H9 (cell line): Measurements from ENCODE around the gene SAMM50. TPM values are rescaled to one million over a fixed set of nuclear protein-coding genes. Genes with fewer than 3 reads are reported as not detected.

Experiments
- DNase-seq: peaks from one replicate; pipeline ENCODE4 v3.0.0-alpha.2; 2017
- H2AFZ ChIP-seq: one replicate; pipeline ENCODE4 v1.6.1; 2013; ENCODE audit warnings: mild to moderate bottlenecking, low read length, control low read depth, moderate library complexity
- H2AK5ac ChIP-seq: 2 replicates; pipeline ENCODE4 v1.6.1; 2013; ENCODE audit warnings: low read length, control low read depth, mixed read lengths; ENCODE audit not compliant: insufficient read length
- H2BK120ac ChIP-seq: one replicate; pipeline ENCODE4 v1.6.1; 2013; ENCODE audit warnings: low read depth, mild to moderate bottlenecking, low read length, control low read depth, inconsistent platforms; ENCODE audit not compliant: poor library complexity, severe bottlenecking
- H2BK12ac ChIP-seq: 2 replicates; pipeline ENCODE4 v1.6.1; 2013; ENCODE audit warnings: low read length, control low read depth, mixed read lengths, low read depth; ENCODE audit not compliant: insufficient read length
- H2BK15ac ChIP-seq: 2 replicates; pipeline ENCODE4 v1.6.1; 2013; ENCODE audit warnings: low read depth, low read length, control low read depth
- H2BK20ac ChIP-seq: one replicate; pipeline ENCODE4 v1.6.1; 2013; ENCODE audit warnings: low read depth, mild to moderate bottlenecking, low read length, control low read depth, inconsistent platforms; ENCODE audit not compliant: poor library complexity, severe bottlenecking
- H2BK5ac ChIP-seq: 2 replicates; pipeline ENCODE4 v1.6.1; 2013; ENCODE audit warnings: low read length, control low read depth, mixed read lengths; ENCODE audit not compliant: insufficient read length
- H3K14ac ChIP-seq: 2 replicates; pipeline ENCODE4 v1.6.1; 2013; ENCODE audit warnings: low read length, control low read depth; ENCODE audit not compliant: insufficient read depth
- H3K18ac ChIP-seq: 2 replicates; pipeline ENCODE4 v1.6.1; 2013; ENCODE audit warnings: low read depth, mild to moderate bottlenecking, mixed read lengths, low read length, control low read depth; ENCODE audit not compliant: insufficient read length
- H3K23ac ChIP-seq: 2 replicates; pipeline ENCODE4 v1.6.1; 2013; ENCODE audit warnings: low read length, control low read depth, mixed read lengths, low read depth; ENCODE audit not compliant: insufficient read length
- H3K23me2 ChIP-seq: 2 replicates; pipeline ENCODE4 v1.6.1; 2013; ENCODE audit warnings: low read depth, mild to moderate bottlenecking, mixed read lengths, low read length, control low read depth; ENCODE audit not compliant: insufficient read length, poor library complexity, severe bottlenecking
- H3K27ac ChIP-seq: 2 replicates; pipeline ENCODE4 v1.5.1; 2013; ENCODE audit warnings: low read length, control low read depth, mixed read lengths, low read depth; ENCODE audit not compliant: insufficient read length
- H3K27me3 ChIP-seq: 2 replicates; pipeline ENCODE4 v1.6.1; 2013; ENCODE audit warnings: low read length, control low read depth, inconsistent platforms; ENCODE audit not compliant: insufficient read depth
- H3K4ac ChIP-seq: 2 replicates; pipeline ENCODE4 v1.6.1; 2013; ENCODE audit warnings: low read depth, mild to moderate bottlenecking, control low read depth, inconsistent platforms, low read length, moderate library complexity
- H3K4me1 ChIP-seq: 2 replicates; pipeline ENCODE4 v1.6.1; 2013; ENCODE audit warnings: low read length, control low read depth, inconsistent platforms; ENCODE audit not compliant: insufficient read depth
- H3K4me2 ChIP-seq: 2 replicates; pipeline ENCODE4 v1.6.1; 2013; ENCODE audit warnings: low read length, control low read depth, mixed read lengths; ENCODE audit not compliant: insufficient read length, insufficient read depth
- H3K56ac ChIP-seq: 2 replicates; pipeline ENCODE4 v1.6.1; 2013; ENCODE audit warnings: low read depth, mild to moderate bottlenecking, mixed read lengths, low read length, control low read depth; ENCODE audit not compliant: insufficient read length
- H3K79me1 ChIP-seq: 2 replicates; pipeline ENCODE4 v1.6.1; 2013; ENCODE audit warnings: low read depth, mild to moderate bottlenecking, moderate library complexity, low read length, control low read depth, inconsistent platforms; ENCODE audit not compliant: insufficient read depth, poor library complexity, severe bottlenecking
- H3K79me2 ChIP-seq: 2 replicates; pipeline ENCODE4 v1.6.1; 2013; ENCODE audit warnings: low read length, control low read depth, inconsistent platforms; ENCODE audit not compliant: insufficient read depth
- H3K9ac ChIP-seq: 2 replicates; pipeline ENCODE4 v1.6.1; 2013; ENCODE audit warnings: low read length, control low read depth, mixed read lengths; ENCODE audit not compliant: insufficient read length; ENCODE audit errors: extremely low read depth
- H3K9me3 ChIP-seq: one replicate; pipeline ENCODE4 v1.6.1; 2013; ENCODE audit warnings: low read depth, low read length, inconsistent platforms; ENCODE audit not compliant: control insufficient read depth
- H3T11ph ChIP-seq: one replicate; pipeline ENCODE4 v1.6.1; 2013; ENCODE audit warnings: mild to moderate bottlenecking, low read length, control low read depth, inconsistent platforms
- H4K20me1 ChIP-seq: one replicate; pipeline ENCODE4 v1.6.1; 2013; ENCODE audit not compliant: control insufficient read depth, insufficient read length, insufficient read depth
- H4K5ac ChIP-seq: 2 replicates; pipeline ENCODE4 v1.6.1; 2013; ENCODE audit warnings: low read depth, mild to moderate bottlenecking, mixed read lengths, low read length, control low read depth; ENCODE audit not compliant: insufficient read length
- H4K8ac ChIP-seq: replicated peaks from 2 replicates; pipeline ENCODE4 v1.6.1; 2013; ENCODE audit warnings: low read length, control low read depth, mixed read lengths, low read depth; ENCODE audit not compliant: insufficient read length
- H4K91ac ChIP-seq: 2 replicates; pipeline ENCODE4 v1.6.1; 2013; ENCODE audit warnings: low read depth, mild to moderate bottlenecking, moderate library complexity, mixed read lengths, low read length, control low read depth; ENCODE audit not compliant: insufficient read length
- H3K27ac Mint-ChIP-seq, 3 experiments: 2 replicates in 2 of 3; 3 replicates in 1 of 3; pipeline ENCODE4 v1.8.0; 2020 to 2021; ENCODE audit warnings: mixed read lengths in 3 of 3, mild to moderate bottlenecking in 1 of 3, moderate library complexity in 1 of 3
- H3K27me3 Mint-ChIP-seq: 2 replicates; pipeline ENCODE4 v1.8.0; 2021; ENCODE audit warnings: low read depth, mild to moderate bottlenecking, moderate library complexity, mixed read lengths
- H3K36me3 Mint-ChIP-seq, 3 experiments: 2 replicates in 2 of 3; 3 replicates in 1 of 3; pipeline ENCODE4 v1.8.0; 2020 to 2021; ENCODE audit warnings: low read depth in 3 of 3, mixed read lengths in 3 of 3; ENCODE audit not compliant: insufficient read depth in 1 of 3
- H3K4me1 Mint-ChIP-seq, 2 experiments: 2 replicates each; pipeline ENCODE4 v1.8.0; 2020; ENCODE audit warnings: mixed read lengths in 2 of 2
- H3K4me3 Mint-ChIP-seq, 2 experiments: 2 replicates in 1 of 2; 3 replicates in 1 of 2; pipeline ENCODE4 v1.8.0; 2020 to 2021; ENCODE audit warnings: mild to moderate bottlenecking in 2 of 2, mixed read lengths in 2 of 2, moderate library complexity in 1 of 2
- H3K9me3 Mint-ChIP-seq, 2 experiments: 2 replicates in 1 of 2; 3 replicates in 1 of 2; pipeline ENCODE4 v1.8.0; 2020; ENCODE audit warnings: mild to moderate bottlenecking in 2 of 2, mixed read lengths in 2 of 2, moderate library complexity in 1 of 2
- WGBS: extraction: QIAGEN DNeasy Blood & Tissue Kit; methylation state at CpG from one replicate; pipeline ENCODE4 v1.1.7; 2013; ENCODE audit warnings: missing lambda C conversion rate, low lambda C conversion rate, mixed read lengths; ENCODE audit not compliant: insufficient read length; ENCODE audit errors: extremely low coverage; 5-methylcytosine and 5-hydroxymethylcytosine counted together
- total RNA-seq: library from RNA; stranded (reverse); gene quantifications from 2 replicates; pipeline ENCODE4 v1.2.1, GENCODE V29; 2021
- TF ChIP-seq, protein P1 (sequence below): fragments of 200-600 bp; sonication (generic); conservative IDR thresholded peaks from 3 replicates; pipeline ENCODE4 v1.8.0; 2021; ENCODE audit warnings: antibody characterized with exemption, mild to moderate bottlenecking

Gene SAMM50
- total RNA-seq, 1 experiment from 2014 or later: 57.2 TPM

DNA sequence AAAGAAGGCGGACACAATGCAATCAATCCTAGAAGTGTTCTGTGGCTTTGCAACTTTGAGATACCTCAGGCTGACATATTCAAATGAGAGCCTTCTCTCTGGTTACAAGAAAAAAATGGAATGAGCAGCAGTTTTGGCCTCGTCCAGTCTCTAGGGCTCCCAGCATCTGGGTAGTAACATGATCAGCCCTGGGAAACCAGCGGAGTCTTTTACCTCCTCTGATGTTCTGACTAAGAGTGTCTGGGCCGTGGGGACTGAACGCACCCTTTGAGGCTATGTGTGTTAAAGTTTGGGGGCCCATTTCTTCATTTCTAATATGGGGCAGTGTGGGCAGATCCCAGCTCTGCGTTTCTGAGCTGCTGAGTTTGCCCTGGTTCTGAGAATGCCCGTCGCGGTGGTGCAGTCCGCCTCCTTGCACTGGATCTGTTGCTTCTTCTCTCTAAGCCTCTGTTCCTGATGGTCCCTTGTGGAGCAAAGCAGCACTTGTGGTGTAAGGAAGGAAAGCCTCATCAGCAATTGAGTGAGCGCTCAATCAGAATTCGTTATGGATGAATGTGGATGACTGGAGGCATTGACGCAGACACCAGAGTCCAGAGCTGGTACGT lies 77.0 kb downstream of the SAMM50 start:
- Histone ChIP-seq H3K23ac (no peak overlapping the region), H3K14ac (no peak overlapping the region), H2BK120ac (no peak overlapping the region), H3T11ph (no peak overlapping the region), H3K27me3 (no peaks in the 10 kb centered on the region), H3K4me2 (no peak overlapping the region), H2AK5ac (no peak overlapping the region), H3K79me2 (no peaks in the 10 kb centered on the region), H4K20me1 (no peaks in the 10 kb centered on the region), H3K9ac (no peak overlapping the region), H3K23me2 (no peaks in the 10 kb centered on the region), H3K79me1 (no peaks in the 10 kb centered on the region), H2BK15ac (no peak overlapping the region), H3K18ac (no peak overlapping the region), H3K4ac (no peak overlapping the region), H4K5ac (no peak overlapping the region), H2BK20ac (no peak overlapping the region), H3K9me3 (no peaks in the 10 kb centered on the region), H4K91ac (no peak overlapping the region), H3K4me1 (no peaks in the 10 kb centered on the region), H2BK5ac (no peak overlapping the region), H2AFZ (no peak overlapping the region), H3K27ac (no peak overlapping the region), H3K56ac (no peak overlapping the region), H4K8ac (no peak overlapping the region), H2BK12ac (no peak overlapping the region)
- Mint-ChIP-seq H3K4me1 (peaks cover 7 to 8% of the 10 kb centered on the region in 2 experiments; a peak in 3 of 4 replicates), H3K4me3 (no peak overlapping the region), H3K27ac (0 out of 7 replicates have a peak overlapping the region, but pooled peaks of 1 of the 3 experiments have one; percentile 25), H3K27me3 (no peaks in the 10 kb centered on the region), H3K36me3 (no peaks in the 10 kb centered on the region), H3K9me3 (no peaks in the 10 kb centered on the region)
- no peak for DNase-seq
- TF ChIP-seq, protein P1, sequence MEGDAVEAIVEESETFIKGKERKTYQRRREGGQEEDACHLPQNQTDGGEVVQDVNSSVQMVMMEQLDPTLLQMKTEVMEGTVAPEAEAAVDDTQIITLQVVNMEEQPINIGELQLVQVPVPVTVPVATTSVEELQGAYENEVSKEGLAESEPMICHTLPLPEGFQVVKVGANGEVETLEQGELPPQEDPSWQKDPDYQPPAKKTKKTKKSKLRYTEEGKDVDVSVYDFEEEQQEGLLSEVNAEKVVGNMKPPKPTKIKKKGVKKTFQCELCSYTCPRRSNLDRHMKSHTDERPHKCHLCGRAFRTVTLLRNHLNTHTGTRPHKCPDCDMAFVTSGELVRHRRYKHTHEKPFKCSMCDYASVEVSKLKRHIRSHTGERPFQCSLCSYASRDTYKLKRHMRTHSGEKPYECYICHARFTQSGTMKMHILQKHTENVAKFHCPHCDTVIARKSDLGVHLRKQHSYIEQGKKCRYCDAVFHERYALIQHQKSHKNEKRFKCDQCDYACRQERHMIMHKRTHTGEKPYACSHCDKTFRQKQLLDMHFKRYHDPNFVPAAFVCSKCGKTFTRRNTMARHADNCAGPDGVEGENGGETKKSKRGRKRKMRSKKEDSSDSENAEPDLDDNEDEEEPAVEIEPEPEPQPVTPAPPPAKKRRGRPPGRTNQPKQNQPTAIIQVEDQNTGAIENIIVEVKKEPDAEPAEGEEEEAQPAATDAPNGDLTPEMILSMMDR: no peak
- WGBS: no CpG with 5 or more reads among the region's 14 CpGs
